Lung (tissue), 12 donors: Measurements from ENCODE around the gene CFTR. TPM values are rescaled to one million over a fixed set of nuclear protein-coding genes. Genes with fewer than 3 reads are reported as not detected.
A peak's percentile ranks its signal among the peaks of the same experiment; 100 is the strongest.

Source experiments
- ATAC-seq: fragments of 200-7000 bp; cut with Tn5 transposase; one replicate; pipeline ENCODE4 v1.9.1; 2020; ENCODE audit warnings: moderate number of reproducible peaks; ENCODE audit not compliant: insufficient read depth, low FRiP score
- DNase-seq, 3 donors: peaks; one replicate each; pipeline ENCODE4 v3.0.0-alpha.2; 2013 to 2017
- H3K27ac ChIP-seq, 2 donors: one replicate each; pipeline ENCODE4 v1.5.1; 2013; ENCODE audit warnings: mild to moderate bottlenecking in 2 of 2, moderate library complexity in 2 of 2, control low read depth in 1 of 2, inconsistent platforms in 1 of 2, low read depth in 1 of 2, low read length in 1 of 2
- H3K27me3 ChIP-seq, 3 donors: one replicate each; pipeline ENCODE4 v1.5.1; 2013; ENCODE audit warnings: low read length in 2 of 3; ENCODE audit not compliant: control insufficient read depth in 3 of 3, insufficient read depth in 3 of 3
- H3K36me3 ChIP-seq, 4 donors: one replicate each; pipeline ENCODE4 v1.5.1; 2013; ENCODE audit warnings: low read length in 4 of 4, mild to moderate bottlenecking in 1 of 4, moderate library complexity in 1 of 4; ENCODE audit not compliant: control insufficient read depth in 4 of 4, insufficient read depth in 4 of 4
- H3K4me1 ChIP-seq, 5 donors: one replicate each; pipeline ENCODE4 v1.5.1; 2013; ENCODE audit warnings: low read length in 5 of 5, mild to moderate bottlenecking in 2 of 5, moderate library complexity in 1 of 5; ENCODE audit not compliant: control insufficient read depth in 5 of 5, insufficient read depth in 5 of 5
- H3K4me3 ChIP-seq: one replicate; pipeline ENCODE4 v1.5.1; 2013; ENCODE audit warnings: mild to moderate bottlenecking, control low read depth, moderate library complexity
- H3K9ac ChIP-seq, 2 donors: one replicate each; pipeline ENCODE4 v1.5.1; 2013; ENCODE audit warnings: low read length in 2 of 2, control low read depth in 1 of 2; ENCODE audit not compliant: insufficient read depth in 1 of 2
- H3K9me3 ChIP-seq, 4 donors: one replicate each; pipeline ENCODE4 v1.5.1; 2013; ENCODE audit warnings: low read length in 3 of 4, mild to moderate bottlenecking in 1 of 4, moderate library complexity in 1 of 4; ENCODE audit not compliant: control insufficient read depth in 4 of 4, insufficient read depth in 3 of 4
- WGBS, 2 donors: extraction: QIAGEN DNeasy Blood & Tissue Kit; methylation state at CpG; one replicate each; pipeline ENCODE4 v1.1.7; 2013; 5-methylcytosine and 5-hydroxymethylcytosine counted together
- polyA plus RNA-seq, 2 donors: library from polyadenylated mRNA; stranded (reverse); fragments of 200-250 nt; gene quantifications; one replicate each; pipeline ENCODE4 v1.2.1, GENCODE V29; 2013
- total RNA-seq, 2 donors: library from RNA; depleted of rRNA in 1 of 2; stranded (reverse); fragments of >200 nt in 1 of 2; gene quantifications; one replicate each; pipeline ENCODE4 v1.2.1, GENCODE V29; 2014 to 2021
- TF ChIP-seq, protein P1 (sequence below): IDR thresholded peaks from 2 replicates; pipeline ENCODE4 v1.5.1; 2012; ENCODE audit warnings: mild to moderate bottlenecking; ENCODE audit errors: control extremely low read depth, extremely low read depth
- donor health status: control.
- donor health status: control.
- donor health status: Bipolar disorder and iron deficiency.
- donor health status: healthy.
- donor health status: DM: yes; HTN: yes; CAD: no.

CFTR gene
- total and polyA plus RNA-seq, 4 donors: 8.2 to 138 (median 15.7) TPM

DNA sequence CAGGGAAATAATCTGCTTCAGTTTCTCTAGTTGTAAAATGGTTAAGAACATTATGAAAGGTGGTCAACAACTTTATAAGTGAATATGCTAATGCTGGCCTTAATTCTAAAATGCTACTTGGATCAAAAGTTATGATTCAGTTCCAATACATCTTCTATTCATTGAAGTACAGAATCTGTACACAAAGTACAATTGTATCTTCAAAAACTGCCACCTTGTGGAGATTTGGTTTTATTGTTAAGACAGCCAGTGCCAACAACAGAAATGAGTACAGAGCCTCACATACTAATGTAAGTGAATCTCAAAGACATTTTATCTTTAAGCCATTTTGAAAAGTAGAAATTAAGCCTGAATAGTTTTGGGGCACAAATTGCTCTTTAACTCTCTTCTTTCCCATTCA, 194.0 kb downstream of the CFTR start:
- H3K9me3 ChIP-seq: no peaks in the 10 kb centered on the region
- TF ChIP-seq, protein P1, sequence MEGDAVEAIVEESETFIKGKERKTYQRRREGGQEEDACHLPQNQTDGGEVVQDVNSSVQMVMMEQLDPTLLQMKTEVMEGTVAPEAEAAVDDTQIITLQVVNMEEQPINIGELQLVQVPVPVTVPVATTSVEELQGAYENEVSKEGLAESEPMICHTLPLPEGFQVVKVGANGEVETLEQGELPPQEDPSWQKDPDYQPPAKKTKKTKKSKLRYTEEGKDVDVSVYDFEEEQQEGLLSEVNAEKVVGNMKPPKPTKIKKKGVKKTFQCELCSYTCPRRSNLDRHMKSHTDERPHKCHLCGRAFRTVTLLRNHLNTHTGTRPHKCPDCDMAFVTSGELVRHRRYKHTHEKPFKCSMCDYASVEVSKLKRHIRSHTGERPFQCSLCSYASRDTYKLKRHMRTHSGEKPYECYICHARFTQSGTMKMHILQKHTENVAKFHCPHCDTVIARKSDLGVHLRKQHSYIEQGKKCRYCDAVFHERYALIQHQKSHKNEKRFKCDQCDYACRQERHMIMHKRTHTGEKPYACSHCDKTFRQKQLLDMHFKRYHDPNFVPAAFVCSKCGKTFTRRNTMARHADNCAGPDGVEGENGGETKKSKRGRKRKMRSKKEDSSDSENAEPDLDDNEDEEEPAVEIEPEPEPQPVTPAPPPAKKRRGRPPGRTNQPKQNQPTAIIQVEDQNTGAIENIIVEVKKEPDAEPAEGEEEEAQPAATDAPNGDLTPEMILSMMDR: no peak
- H3K4me3 ChIP-seq: no peak overlapping the region
- H3K4me1 ChIP-seq: peaks cover 0 to 15% (median 0%) of the 10 kb centered on the region in 5 donors
- H3K36me3 ChIP-seq: no peaks in the 10 kb centered on the region
- no peaks in the 10 kb centered on the region for H3K27me3 ChIP-seq
- H3K9ac ChIP-seq: no peak overlapping the region
- peak overlapping the region in 1 of 2 donors; percentile 66 for H3K27ac ChIP-seq
- ATAC-seq (no peak), DNase-seq (peak in 2 of 3 donors; percentile 44 to 52)

DNA sequence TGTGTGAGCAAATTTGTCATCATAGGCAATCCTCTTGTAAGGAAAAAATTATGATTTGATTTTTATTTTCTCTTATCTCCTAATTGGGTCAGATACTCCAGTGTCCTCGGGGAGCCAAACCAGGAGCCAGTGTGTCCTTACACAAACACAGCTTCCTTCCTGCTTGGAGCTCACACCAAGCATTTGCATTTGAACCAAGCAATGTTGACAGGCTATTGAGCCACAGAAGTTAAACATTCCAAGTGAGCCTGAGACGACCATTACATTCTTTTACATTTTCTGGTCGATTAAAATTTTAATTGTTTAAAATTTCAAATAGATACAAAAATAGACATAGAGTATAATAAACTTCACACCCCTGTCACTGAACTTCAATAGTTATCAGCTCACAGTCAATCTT, 194.8 kb downstream of the CFTR start:
- no peak overlapping the region for H3K27ac ChIP-seq
- TF ChIP-seq, protein P1: no peak
- H3K9me3 ChIP-seq: no peaks in the 10 kb centered on the region
- H3K36me3 ChIP-seq: no peaks in the 10 kb centered on the region
- ATAC-seq (no peak), DNase-seq (peak in 1 of 3 donors; percentile 25)
- WGBS, 2 donors: 13 to 22% methylated on average over 3 of the region's 3 CpGs
- peaks cover 0 to 15% (median 0%) of the 10 kb centered on the region in 5 donors for H3K4me1 ChIP-seq
- H3K4me3 ChIP-seq: no peak overlapping the region
- no peaks in the 10 kb centered on the region for H3K27me3 ChIP-seq
- no peak overlapping the region for H3K9ac ChIP-seq

DNA sequence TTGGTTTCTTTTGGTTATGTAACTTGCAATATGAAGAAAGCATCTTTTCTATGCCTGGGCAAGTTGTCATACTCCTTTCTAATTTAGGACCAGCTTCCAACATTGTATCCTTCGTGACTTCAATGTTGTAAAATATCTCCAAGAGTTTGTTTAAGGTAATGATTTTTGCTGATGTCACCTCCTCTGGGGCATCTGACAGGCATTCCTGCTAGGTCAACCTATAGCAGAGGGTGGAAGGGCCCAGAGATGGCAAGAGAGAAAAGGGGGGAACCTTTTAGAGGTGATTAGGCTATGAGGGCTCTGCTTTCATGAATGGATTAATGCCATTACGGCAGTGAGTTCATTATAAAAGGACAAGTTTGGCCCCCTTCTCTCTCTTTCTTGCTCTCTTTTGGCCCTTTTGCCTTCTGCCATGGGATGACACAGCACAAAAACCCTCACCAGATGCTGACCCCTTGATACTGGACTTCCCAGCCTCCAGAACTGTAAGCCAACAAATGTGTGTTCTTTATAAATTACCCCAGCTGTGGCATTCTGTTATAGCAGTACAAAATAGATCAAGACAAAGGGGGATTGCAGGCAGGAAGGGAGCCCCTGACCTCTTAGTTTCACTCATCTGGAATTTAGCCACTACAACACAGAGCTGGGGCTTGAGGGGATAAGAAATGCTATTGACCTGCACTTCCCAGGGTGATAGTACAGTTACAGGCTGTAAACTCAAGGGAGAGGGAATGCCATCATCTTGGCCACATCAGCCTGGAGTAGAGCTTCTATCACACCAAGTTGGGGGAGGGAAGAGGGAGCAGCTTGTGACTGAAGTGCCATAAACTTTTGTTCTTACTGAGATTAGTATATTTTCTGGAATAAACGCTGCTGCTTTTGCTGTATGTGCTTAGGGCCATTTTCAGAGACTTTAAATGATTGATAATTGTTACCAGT, 195.9 kb downstream of the CFTR start:
- H3K27ac ChIP-seq: peak overlapping the region in 1 of 2 donors; percentile 31
- peak in 2 of 3 donors; percentile 17 for DNase-seq
- no peaks in the 10 kb centered on the region for H3K36me3 ChIP-seq
- peaks cover 0 to 15% (median 0%) of the 10 kb centered on the region in 5 donors for H3K4me1 ChIP-seq
- H3K9ac ChIP-seq: no peak overlapping the region
- 70 to 74% methylated on average over 3 of the region's 3 CpGs for WGBS, 2 donors
- ATAC-seq: no peak
- no peaks in the 10 kb centered on the region for H3K9me3 ChIP-seq
- H3K4me3 ChIP-seq: no peak overlapping the region
- H3K27me3 ChIP-seq: no peaks in the 10 kb centered on the region
- TF ChIP-seq, protein P1: no peak
